OCI-LY7 (cell line): ENCODE results near the gene GCAT. TPM values are rescaled to one million over a fixed set of nuclear protein-coding genes. Genes with fewer than 3 reads are reported as not detected.

Source experiments
- BruUV-seq: library from RNA; stranded (reverse); fragments of 400-500 nt; replicated peaks from 2 replicates; lab custom pipeline; 2021; lab: Mats Ljungman, UMichigan
- CTCF ChIA-PET: fragments of 300-600 bp; sonication (Branson Sonifier 250); formaldehyde crosslinking; loops from one replicate; lab custom pipeline; 2022; ENCODE audit warnings: antibody characterized with exemption; ENCODE audit not compliant: unreplicated experiment; lab: Charles Lee
- POLR2A ChIA-PET: fragments of 300-600 bp; sonication (Branson Sonifier 250); formaldehyde crosslinking; loops from one replicate; lab custom pipeline; 2022; ENCODE audit warnings: antibody characterized with exemption; lab: Charles Lee
- DNase-seq: peaks from one replicate; pipeline ENCODE4 v3.0.0-alpha.2; 2015; ENCODE audit warnings: low spot score
- H2AFZ ChIP-seq: fragments of 200-600 bp; sonication (generic), shearing (Covaris generic); 2 replicates; pipeline ENCODE4 v1.6.1; 2014; ENCODE audit warnings: mild to moderate bottlenecking, antibody characterized with exemption, low read length, moderate library complexity
- H3K27ac ChIP-seq: fragments of 200-600 bp; sonication (generic); 2 replicates; pipeline ENCODE4 v1.5.1; 2014; ENCODE audit warnings: mixed run types, low read depth, mild to moderate bottlenecking, moderate library complexity, low read length, inconsistent platforms; ENCODE audit not compliant: poor library complexity, severe bottlenecking
- H3K36me3 ChIP-seq: fragments of 200-600 bp; sonication (generic); 2 replicates; pipeline ENCODE4 v1.6.1; 2014; ENCODE audit warnings: mild to moderate bottlenecking, antibody characterized with exemption, low read length, moderate library complexity, mixed read lengths; ENCODE audit not compliant: insufficient read depth
- H3K4me1 ChIP-seq: fragments of 200-600 bp; sonication (generic); 2 replicates; pipeline ENCODE4 v1.5.1; 2014; ENCODE audit warnings: mild to moderate bottlenecking, low read length; ENCODE audit not compliant: insufficient read depth, poor library complexity, severe bottlenecking
- H3K4me2 ChIP-seq: fragments of 200-600 bp; sonication (generic); 2 replicates; pipeline ENCODE4 v1.6.1; 2014; ENCODE audit warnings: mild to moderate bottlenecking, low read length
- H3K4me3 ChIP-seq: fragments of 200-600 bp; sonication (generic); 2 replicates; pipeline ENCODE4 v1.5.1; 2014; ENCODE audit warnings: mild to moderate bottlenecking, low read depth, low read length; ENCODE audit not compliant: poor library complexity, severe bottlenecking
- H3K79me2 ChIP-seq: fragments of 200-600 bp; sonication (generic); 2 replicates; pipeline ENCODE4 v1.6.1; 2016; ENCODE audit warnings: low read depth, mild to moderate bottlenecking, low read length, moderate library complexity, mixed read lengths; ENCODE audit not compliant: insufficient read depth
- H3K9me2 ChIP-seq: fragments of 200-600 bp; sonication (generic); 2 replicates; pipeline ENCODE4 v1.6.1; 2016; ENCODE audit warnings: mild to moderate bottlenecking, low read length, mixed read lengths; ENCODE audit not compliant: insufficient read depth
- H3K9me3 ChIP-seq: fragments of 200-600 bp; sonication (generic); 2 replicates; pipeline ENCODE4 v1.6.1; 2014; ENCODE audit warnings: mild to moderate bottlenecking, mixed run types, low read length, mixed read lengths
- H4K20me1 ChIP-seq: fragments of 200-600 bp; sonication (generic); 2 replicates; pipeline ENCODE4 v1.6.1; 2014; ENCODE audit warnings: mild to moderate bottlenecking, antibody characterized with exemption, low read length, moderate library complexity, mixed read lengths; ENCODE audit not compliant: insufficient read depth
- EZH2phosphoT487 ChIP-seq: fragments of 200-600 bp; sonication (generic); IDR thresholded peaks from 2 replicates; pipeline ENCODE4 v1.6.1; 2018; ENCODE audit warnings: low read depth, borderline replicate concordance, mild to moderate bottlenecking, mixed run types, antibody characterized with exemption, low read length, moderate library complexity, mixed read lengths
- intact Hi-C: fragments of 100-400 bp; cut with micrococcal nuclease; formaldehyde crosslinking; loops from one replicate; pipeline ENCODE4 v1.10.0; 2022; ENCODE audit not compliant: unreplicated experiment
- total RNA-seq, 2 experiments: library from RNA; depleted of rRNA in 1 of 2; stranded (reverse); fragments of >200 nt in 1 of 2; shearing (Covaris generic) in 1 of 2; gene quantifications; 2 replicates each; pipeline ENCODE4 v1.2.3, GENCODE V29; 2014 to 2022
- TF ChIP-seq, protein P1 (sequence below): fragments of 200-600 bp; sonication (generic); conservative IDR thresholded peaks from 2 replicates; pipeline ENCODE4 v1.5.1; 2014; ENCODE audit warnings: mild to moderate bottlenecking, antibody characterized with exemption, low read length, moderate library complexity, mixed read lengths

The GCAT gene
- total RNA-seq, 2 experiments from 2014 or later = 14.6 to 17.3 TPM

DNA sequence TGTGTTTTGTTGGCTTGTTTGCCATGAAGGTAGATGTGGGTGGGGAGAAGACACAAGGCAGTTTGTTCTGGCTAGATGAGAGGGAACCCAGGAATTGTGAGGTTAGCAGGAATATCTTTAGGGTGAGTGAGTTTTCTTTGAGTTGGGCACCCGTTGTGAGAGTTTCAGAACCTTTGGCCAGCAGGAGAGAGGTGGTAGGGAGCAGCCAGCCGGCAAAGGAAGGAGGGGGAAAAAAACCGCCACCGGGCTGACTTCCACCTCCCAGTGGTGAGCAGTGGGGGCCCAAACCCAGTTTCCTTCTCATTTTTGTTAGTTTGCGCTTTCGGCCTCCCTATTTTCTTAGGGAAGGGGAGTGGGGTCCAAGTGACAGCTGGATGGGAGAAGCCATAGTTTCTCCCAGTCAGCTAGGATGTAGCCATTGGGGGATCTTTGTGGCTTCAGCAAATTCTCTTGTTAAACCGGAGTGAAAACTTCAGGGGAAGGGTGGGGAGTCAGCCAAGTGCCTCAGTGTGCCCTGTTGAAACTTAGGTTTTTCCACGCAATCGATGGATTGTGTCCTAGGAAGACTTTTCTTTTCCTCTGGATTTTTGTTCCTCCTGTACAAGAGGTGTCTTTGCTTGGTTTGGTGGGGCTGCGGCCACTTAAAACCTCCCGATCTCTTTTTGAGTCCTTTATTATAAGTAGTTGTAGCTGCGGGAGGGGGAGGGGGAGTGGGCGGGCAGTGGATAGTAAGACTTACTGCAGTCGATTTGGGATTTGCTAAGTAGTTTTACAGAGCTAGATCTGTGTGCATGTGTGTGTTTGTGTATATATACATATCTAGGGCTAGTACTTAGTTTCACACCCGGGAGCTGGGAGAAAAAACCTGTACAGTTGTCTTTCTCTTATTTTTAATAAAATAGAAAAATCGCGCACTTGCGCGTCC is 1.1 kb upstream of the GCAT start:
- BruUV-seq = no TSS peak
- no peaks in the 10 kb centered on the region for H4K20me1 ChIP-seq
- peak overlapping the region; percentile 70 for H2AFZ ChIP-seq

DNA sequence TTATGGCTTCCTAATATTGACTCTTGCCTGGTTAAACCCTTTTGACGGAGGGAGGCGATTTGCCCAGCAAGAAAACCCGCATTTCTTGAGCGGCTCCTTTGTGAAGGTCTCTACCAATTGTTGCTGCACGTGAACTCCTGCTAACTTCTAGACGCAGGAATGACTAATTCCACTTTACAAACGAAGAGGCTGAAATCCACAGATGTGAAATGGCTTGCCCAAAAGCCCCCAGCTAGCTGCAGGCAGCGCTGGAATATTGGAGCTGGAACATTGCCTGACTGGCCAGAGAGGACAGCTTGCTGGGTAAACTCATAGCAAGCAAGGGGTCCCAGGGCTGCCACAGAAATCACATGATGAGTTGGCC is 542 bp downstream of the GCAT start:
- no peaks in the 10 kb centered on the region for H3K79me2 ChIP-seq
- H3K36me3 ChIP-seq = no peaks in the 10 kb centered on the region
- no peaks in the 10 kb centered on the region for H3K9me2 ChIP-seq
- peaks cover 14% of the 10 kb centered on the region for H3K4me1 ChIP-seq
- no peaks in the 10 kb centered on the region for H4K20me1 ChIP-seq
- peak overlapping the region; percentile 74 for H3K4me2 ChIP-seq
- H2AFZ ChIP-seq = peak overlapping the region; percentile 81
- H3K27ac ChIP-seq = no peak overlapping the region
- H3K4me3 ChIP-seq = peak overlapping the region; percentile 72
- intact Hi-C loops = loop anchor here (5.0 kb wide), 1 partner anchor 61 kb away; no protein-coding TSS in a partner anchor
- no peak for TF ChIP-seq EZH2phosphoT487
- TF ChIP-seq, protein P1, sequence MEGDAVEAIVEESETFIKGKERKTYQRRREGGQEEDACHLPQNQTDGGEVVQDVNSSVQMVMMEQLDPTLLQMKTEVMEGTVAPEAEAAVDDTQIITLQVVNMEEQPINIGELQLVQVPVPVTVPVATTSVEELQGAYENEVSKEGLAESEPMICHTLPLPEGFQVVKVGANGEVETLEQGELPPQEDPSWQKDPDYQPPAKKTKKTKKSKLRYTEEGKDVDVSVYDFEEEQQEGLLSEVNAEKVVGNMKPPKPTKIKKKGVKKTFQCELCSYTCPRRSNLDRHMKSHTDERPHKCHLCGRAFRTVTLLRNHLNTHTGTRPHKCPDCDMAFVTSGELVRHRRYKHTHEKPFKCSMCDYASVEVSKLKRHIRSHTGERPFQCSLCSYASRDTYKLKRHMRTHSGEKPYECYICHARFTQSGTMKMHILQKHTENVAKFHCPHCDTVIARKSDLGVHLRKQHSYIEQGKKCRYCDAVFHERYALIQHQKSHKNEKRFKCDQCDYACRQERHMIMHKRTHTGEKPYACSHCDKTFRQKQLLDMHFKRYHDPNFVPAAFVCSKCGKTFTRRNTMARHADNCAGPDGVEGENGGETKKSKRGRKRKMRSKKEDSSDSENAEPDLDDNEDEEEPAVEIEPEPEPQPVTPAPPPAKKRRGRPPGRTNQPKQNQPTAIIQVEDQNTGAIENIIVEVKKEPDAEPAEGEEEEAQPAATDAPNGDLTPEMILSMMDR = no peak
- ChIA-PET CTCF (no interaction called here), POLR2A (interaction anchor here (0.6 to 1.2 kb wide), 6 partner anchors 15 to 475 kb away, joined by 3 to 7 read pairs (median 4); no protein-coding TSS in a partner anchor)
- BruUV-seq = TSS peak; percentile 85
- no peak for DNase-seq
- no peaks in the 10 kb centered on the region for H3K9me3 ChIP-seq

More for the DNA sequence above, 1.1 kb upstream of the GCAT start:
- H3K4me1 ChIP-seq = peaks cover 19% of the 10 kb centered on the region
- H3K27ac ChIP-seq = no peak overlapping the region
- peak overlapping the region; percentile 72 for H3K4me3 ChIP-seq
- ChIA-PET CTCF (no interaction called here), POLR2A (interaction anchor here (0.6 to 0.7 kb wide), 4 partner anchors 37 to 720 kb away, joined by 3 to 6 read pairs (median 3); partner anchors contain the start of gene ANKRD54)
- TF ChIP-seq, protein P1 = no peak
- peak; percentile 67; the same call in 1 of the 2 replicates for TF ChIP-seq EZH2phosphoT487
- peak overlapping the region; percentile 89 for H3K4me2 ChIP-seq
- H3K79me2 ChIP-seq = no peaks in the 10 kb centered on the region
- H3K36me3 ChIP-seq = no peaks in the 10 kb centered on the region
- no peak for DNase-seq
- intact Hi-C loops = loop anchor here (2.0 to 5.0 kb wide), 2 partner anchors 30 to 59 kb away; no protein-coding TSS in a partner anchor
- no peaks in the 10 kb centered on the region for H3K9me2 ChIP-seq
- H3K9me3 ChIP-seq = no peaks in the 10 kb centered on the region
